Glutamatergic neuron (in vitro differentiated cells): Measurements from ENCODE around the gene PCDH9. TPM values are rescaled to one million over a fixed set of nuclear protein-coding genes. Genes with fewer than 3 reads are reported as not detected.

Experiments
- DNase-seq: peaks from one replicate; pipeline ENCODE4 v3.0.0; 2022
- H3K27ac Mint-ChIP-seq: one replicate; pipeline ENCODE4 v1.8.0; 2020; ENCODE audit warnings: mild to moderate bottlenecking, mixed read lengths, inconsistent platforms; ENCODE audit not compliant: unreplicated experiment
- H3K27me3 Mint-ChIP-seq: one replicate; pipeline ENCODE4 v1.8.0; 2020; ENCODE audit warnings: mild to moderate bottlenecking, moderate library complexity, mixed read lengths, inconsistent platforms; ENCODE audit not compliant: unreplicated experiment
- H3K36me3 Mint-ChIP-seq: one replicate; pipeline ENCODE4 v1.8.0; 2020; ENCODE audit warnings: mild to moderate bottlenecking, mixed read lengths, inconsistent platforms; ENCODE audit not compliant: unreplicated experiment
- H3K4me1 Mint-ChIP-seq: one replicate; pipeline ENCODE4 v1.8.0; 2020; ENCODE audit warnings: mild to moderate bottlenecking, low read depth, mixed read lengths, inconsistent platforms; ENCODE audit not compliant: unreplicated experiment
- H3K4me3 Mint-ChIP-seq: one replicate; pipeline ENCODE4 v1.8.0; 2020; ENCODE audit warnings: mild to moderate bottlenecking, mixed read lengths, inconsistent platforms; ENCODE audit not compliant: unreplicated experiment
- H3K9me3 Mint-ChIP-seq: one replicate; pipeline ENCODE4 v1.8.0; 2020; ENCODE audit warnings: mild to moderate bottlenecking, moderate library complexity, mixed read lengths, inconsistent platforms; ENCODE audit not compliant: unreplicated experiment
- total RNA-seq: library from RNA; stranded (reverse); fragmentation: NEBNext Ultra II Directional; extraction: Animal tissue kit (Norgen Biotek cat#: 25700); gene quantifications from one replicate; pipeline ENCODE4 v1.2.1, GENCODE V29; 2021; ENCODE audit not compliant: unreplicated experiment
- TF ChIP-seq, protein P1 (sequence below): fragments of 200-600 bp; sonication (generic); IDR thresholded peaks from one replicate; pipeline ENCODE4 v1.5.0; 2021; ENCODE audit not compliant: partially characterized antibody, unreplicated experiment

The PCDH9 gene
- total RNA-seq, 1 donor from 2014 or later = 43.3 TPM

DNA sequence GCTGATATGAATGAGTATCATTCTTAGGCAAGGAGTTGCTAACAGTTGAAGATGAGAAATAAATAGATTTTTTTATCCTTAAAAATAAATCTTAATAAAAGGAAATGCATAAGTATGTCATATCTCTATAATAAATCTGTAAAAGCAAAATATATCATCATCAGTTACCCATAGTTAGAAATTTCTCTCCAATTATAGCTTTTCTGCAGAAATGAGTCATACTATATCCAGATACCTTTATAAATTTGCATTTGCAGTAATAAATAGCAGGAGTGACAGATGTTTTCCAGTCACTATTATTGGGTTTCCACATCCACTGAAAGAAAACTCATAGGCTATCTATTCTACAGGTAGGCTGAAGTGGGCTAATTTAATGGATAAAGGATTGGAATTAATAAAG lies 829.8 kb downstream of the PCDH9 start:
- no peaks in the 10 kb centered on the region for H3K4me1 Mint-ChIP-seq
- no peaks in the 10 kb centered on the region for H3K36me3 Mint-ChIP-seq
- no peak for DNase-seq
- no peaks in the 10 kb centered on the region for H3K27me3 Mint-ChIP-seq
- no peaks in the 10 kb centered on the region for H3K9me3 Mint-ChIP-seq
- no peak overlapping the region for H3K4me3 Mint-ChIP-seq
- TF ChIP-seq, protein P1, sequence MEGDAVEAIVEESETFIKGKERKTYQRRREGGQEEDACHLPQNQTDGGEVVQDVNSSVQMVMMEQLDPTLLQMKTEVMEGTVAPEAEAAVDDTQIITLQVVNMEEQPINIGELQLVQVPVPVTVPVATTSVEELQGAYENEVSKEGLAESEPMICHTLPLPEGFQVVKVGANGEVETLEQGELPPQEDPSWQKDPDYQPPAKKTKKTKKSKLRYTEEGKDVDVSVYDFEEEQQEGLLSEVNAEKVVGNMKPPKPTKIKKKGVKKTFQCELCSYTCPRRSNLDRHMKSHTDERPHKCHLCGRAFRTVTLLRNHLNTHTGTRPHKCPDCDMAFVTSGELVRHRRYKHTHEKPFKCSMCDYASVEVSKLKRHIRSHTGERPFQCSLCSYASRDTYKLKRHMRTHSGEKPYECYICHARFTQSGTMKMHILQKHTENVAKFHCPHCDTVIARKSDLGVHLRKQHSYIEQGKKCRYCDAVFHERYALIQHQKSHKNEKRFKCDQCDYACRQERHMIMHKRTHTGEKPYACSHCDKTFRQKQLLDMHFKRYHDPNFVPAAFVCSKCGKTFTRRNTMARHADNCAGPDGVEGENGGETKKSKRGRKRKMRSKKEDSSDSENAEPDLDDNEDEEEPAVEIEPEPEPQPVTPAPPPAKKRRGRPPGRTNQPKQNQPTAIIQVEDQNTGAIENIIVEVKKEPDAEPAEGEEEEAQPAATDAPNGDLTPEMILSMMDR = no peak
- no peak overlapping the region for H3K27ac Mint-ChIP-seq

DNA sequence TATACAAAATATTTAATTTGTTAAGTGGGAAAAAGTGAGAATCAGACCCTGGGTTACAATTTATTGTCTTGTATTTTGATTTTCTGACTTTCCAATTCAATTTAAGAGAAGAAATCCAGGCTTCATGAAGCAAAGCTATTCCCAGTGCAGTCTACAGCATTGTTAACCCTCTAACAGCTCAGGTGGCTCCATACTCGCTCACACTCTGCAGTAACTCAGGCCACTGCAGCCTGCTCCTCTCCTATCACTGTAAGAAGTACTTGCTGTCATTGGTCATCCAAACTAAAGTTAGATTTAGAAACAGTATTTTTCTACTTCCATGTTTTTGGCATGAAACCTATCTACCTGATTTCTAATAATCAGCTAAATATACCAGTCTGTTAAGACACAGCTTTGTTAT lies 830.3 kb downstream of the PCDH9 start:
- Mint-ChIP-seq H3K36me3 (no peaks in the 10 kb centered on the region), H3K9me3 (no peaks in the 10 kb centered on the region), H3K4me1 (no peaks in the 10 kb centered on the region), H3K4me3 (no peak overlapping the region), H3K27me3 (no peaks in the 10 kb centered on the region), H3K27ac (no peak overlapping the region)
- TF ChIP-seq, protein P1 = no peak
- no peak for DNase-seq

DNA sequence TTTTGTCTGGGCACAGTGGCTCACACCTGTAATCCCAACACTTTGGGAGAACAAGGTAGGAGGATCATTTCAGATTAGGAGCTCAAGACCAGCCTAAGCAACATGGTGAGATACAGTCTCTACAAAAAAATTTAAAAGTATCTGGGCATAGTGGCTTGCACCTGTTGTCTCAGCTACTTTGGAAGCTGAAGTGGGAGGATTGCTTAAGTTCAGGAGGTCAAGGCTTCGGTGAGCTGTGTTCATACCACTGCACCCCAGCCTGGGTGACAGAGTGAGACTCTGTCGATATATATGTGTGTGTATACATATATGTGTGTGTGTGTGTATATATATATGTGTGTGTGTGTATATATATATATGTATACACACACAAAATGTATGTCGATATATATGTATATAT lies 833.0 kb downstream of the PCDH9 start:
- TF ChIP-seq, protein P1 = no peak
- no peak overlapping the region for H3K27ac Mint-ChIP-seq

DNA sequence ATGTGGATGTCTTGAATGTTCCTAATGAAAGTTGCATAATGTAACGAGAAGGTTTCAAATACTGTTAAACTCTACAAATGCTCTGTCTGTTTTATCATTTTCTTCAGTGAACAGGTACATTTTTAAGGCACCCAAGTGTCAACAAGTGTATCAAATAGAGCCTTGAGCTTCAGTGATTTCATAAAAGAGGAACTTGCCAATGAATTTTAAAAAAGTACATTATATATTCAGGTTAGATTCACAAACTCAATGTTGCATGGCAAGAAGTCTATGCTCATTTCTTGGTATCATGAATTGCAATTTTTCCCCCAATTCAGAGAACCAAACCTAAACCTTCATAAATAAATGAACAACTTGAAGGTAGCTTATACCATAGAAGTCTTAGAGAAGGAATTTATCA lies 838.8 kb downstream of the PCDH9 start:
- H3K27me3 Mint-ChIP-seq = no peaks in the 10 kb centered on the region
- H3K36me3 Mint-ChIP-seq = no peaks in the 10 kb centered on the region
- H3K27ac Mint-ChIP-seq = no peak overlapping the region
- no peaks in the 10 kb centered on the region for H3K9me3 Mint-ChIP-seq
- no peak overlapping the region for H3K4me3 Mint-ChIP-seq
- no peak for DNase-seq
- TF ChIP-seq, protein P1 = no peak
- H3K4me1 Mint-ChIP-seq = no peaks in the 10 kb centered on the region

More for the DNA sequence above, 833.0 kb downstream of the PCDH9 start:
- Mint-ChIP-seq H3K36me3 (no peaks in the 10 kb centered on the region), H3K4me1 (no peaks in the 10 kb centered on the region), H3K4me3 (no peak overlapping the region), H3K27me3 (no peaks in the 10 kb centered on the region), H3K9me3 (no peaks in the 10 kb centered on the region)
- no peak for DNase-seq

DNA sequence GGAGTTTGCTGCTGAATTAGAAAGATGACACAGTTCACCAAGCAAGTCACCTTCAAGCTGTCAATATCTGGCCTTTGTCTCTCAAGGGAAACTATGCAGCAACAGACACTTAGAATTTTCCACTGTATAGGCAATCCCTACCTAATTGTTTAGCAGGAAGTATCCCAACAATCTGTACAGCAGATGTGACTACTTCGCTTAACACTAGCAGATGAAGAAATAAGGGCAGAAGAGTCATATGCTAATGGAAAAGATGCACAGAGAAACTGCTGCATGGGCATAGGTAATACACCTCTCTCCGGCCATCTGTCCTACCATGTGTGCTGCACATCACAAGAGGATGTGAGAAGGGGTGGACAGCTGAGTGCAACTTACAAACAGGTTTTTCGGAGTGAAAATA lies 851.2 kb downstream of the PCDH9 start:
- H3K9me3 Mint-ChIP-seq = peaks cover 5% of the 10 kb centered on the region
- peaks cover 41% of the 10 kb centered on the region for H3K4me1 Mint-ChIP-seq
- peaks cover 4% of the 10 kb centered on the region for H3K36me3 Mint-ChIP-seq
- peak overlapping the region; percentile 71 for H3K4me3 Mint-ChIP-seq
- TF ChIP-seq, protein P1 = no peak
- H3K27ac Mint-ChIP-seq = peak overlapping the region; percentile 99
- peak; percentile 55 for DNase-seq
- H3K27me3 Mint-ChIP-seq = peaks cover 5% of the 10 kb centered on the region
